Loucy (cell line): Measurements from ENCODE around the gene CRYBG3.

Experiments
- EZH2phosphoT487 ChIP-seq: fragments of 200-600 bp; IDR thresholded peaks from 2 replicates; pipeline ENCODE4 v1.6.1; 2018; ENCODE audit warnings: antibody characterized with exemption, mild to moderate bottlenecking, moderate library complexity, borderline replicate concordance
- TF ChIP-seq, protein P1 (sequence below): fragments of 200-600 bp; sonication (generic); conservative IDR thresholded peaks from 2 replicates; pipeline ENCODE4 v1.5.1; 2014; ENCODE audit warnings: mild to moderate bottlenecking, antibody characterized with exemption, low read length

DNA sequence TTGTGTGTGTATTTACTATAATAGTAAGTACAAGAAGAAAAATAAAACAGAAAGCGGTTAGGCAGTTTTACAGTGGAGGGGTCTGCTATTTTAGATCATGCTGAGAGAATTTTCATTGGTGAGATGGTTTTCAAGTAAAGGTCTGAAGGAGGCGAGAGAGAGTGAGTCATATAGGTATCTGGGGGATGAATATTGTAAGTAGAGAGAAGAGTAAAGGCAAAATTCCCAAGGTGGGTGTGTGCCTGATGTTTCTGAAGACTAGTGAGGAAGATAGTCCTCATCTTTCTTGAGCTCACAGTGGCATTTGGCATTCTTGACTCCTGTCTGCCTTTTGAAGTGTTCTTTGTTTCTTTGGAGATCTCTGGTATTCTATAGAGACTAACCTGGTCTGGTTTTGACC lies 38.6 kb downstream of the CRYBG3 start:
- TF ChIP-seq, protein P1, sequence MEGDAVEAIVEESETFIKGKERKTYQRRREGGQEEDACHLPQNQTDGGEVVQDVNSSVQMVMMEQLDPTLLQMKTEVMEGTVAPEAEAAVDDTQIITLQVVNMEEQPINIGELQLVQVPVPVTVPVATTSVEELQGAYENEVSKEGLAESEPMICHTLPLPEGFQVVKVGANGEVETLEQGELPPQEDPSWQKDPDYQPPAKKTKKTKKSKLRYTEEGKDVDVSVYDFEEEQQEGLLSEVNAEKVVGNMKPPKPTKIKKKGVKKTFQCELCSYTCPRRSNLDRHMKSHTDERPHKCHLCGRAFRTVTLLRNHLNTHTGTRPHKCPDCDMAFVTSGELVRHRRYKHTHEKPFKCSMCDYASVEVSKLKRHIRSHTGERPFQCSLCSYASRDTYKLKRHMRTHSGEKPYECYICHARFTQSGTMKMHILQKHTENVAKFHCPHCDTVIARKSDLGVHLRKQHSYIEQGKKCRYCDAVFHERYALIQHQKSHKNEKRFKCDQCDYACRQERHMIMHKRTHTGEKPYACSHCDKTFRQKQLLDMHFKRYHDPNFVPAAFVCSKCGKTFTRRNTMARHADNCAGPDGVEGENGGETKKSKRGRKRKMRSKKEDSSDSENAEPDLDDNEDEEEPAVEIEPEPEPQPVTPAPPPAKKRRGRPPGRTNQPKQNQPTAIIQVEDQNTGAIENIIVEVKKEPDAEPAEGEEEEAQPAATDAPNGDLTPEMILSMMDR, result no peak
- TF ChIP-seq EZH2phosphoT487, result no peak
